MM.1S (cell line): Measurements from ENCODE around the gene XBP1.
A peak's percentile ranks its signal among the peaks of the same experiment; 100 is the strongest.

Experiments used
- DNase-seq: peaks from one replicate; pipeline ENCODE4 v3.0.0-alpha.2; 2015
- H2AFZ ChIP-seq: fragments of 300-600 bp; sonication (generic); 2 replicates; pipeline ENCODE4 v1.6.0; 2016; ENCODE audit warnings: antibody characterized with exemption, low read length
- H3F3A ChIP-seq: fragments of 300-600 bp; sonication (generic); 2 replicates; pipeline ENCODE4 v1.6.1; 2016; ENCODE audit warnings: mild to moderate bottlenecking, antibody characterized with exemption, low read length, moderate library complexity, mixed read lengths; ENCODE audit not compliant: insufficient read depth
- H3K27ac ChIP-seq: fragments of 300-600 bp; sonication (generic); 2 replicates; pipeline ENCODE4 v1.5.1; 2016; ENCODE audit warnings: mild to moderate bottlenecking, low read length
- H3K27me3 ChIP-seq: fragments of 300-600 bp; sonication (generic); replicated peaks from 2 replicates; pipeline ENCODE4 v1.6.0; 2016; ENCODE audit warnings: low read length; ENCODE audit not compliant: insufficient read depth
- H3K36me3 ChIP-seq: fragments of 300-600 bp; sonication (generic); replicated peaks from 2 replicates; pipeline ENCODE4 v1.6.1; 2016; ENCODE audit warnings: mild to moderate bottlenecking, low read length, mixed read lengths; ENCODE audit not compliant: insufficient read depth
- H3K4me1 ChIP-seq: fragments of 300-600 bp; sonication (generic); 2 replicates; pipeline ENCODE4 v1.6.1; 2016; ENCODE audit warnings: low read length, mixed read lengths
- H3K4me2 ChIP-seq: fragments of 300-600 bp; sonication (generic); 2 replicates; pipeline ENCODE4 v1.6.0; 2016; ENCODE audit warnings: low read depth, low read length
- H3K4me3 ChIP-seq: fragments of 300-600 bp; sonication (generic); 2 replicates; pipeline ENCODE4 v1.5.1; 2016; ENCODE audit warnings: low read length, mixed read lengths
- H3K79me2 ChIP-seq: fragments of 300-600 bp; sonication (generic); 2 replicates; pipeline ENCODE4 v1.6.1; 2016; ENCODE audit warnings: mixed run types, low read length, mixed read lengths
- H3K9ac ChIP-seq: fragments of 300-600 bp; sonication (generic); 2 replicates; pipeline ENCODE4 v1.6.1; 2016; ENCODE audit warnings: low read length, mixed read lengths
- H3K9me2 ChIP-seq: fragments of 300-600 bp; sonication (generic); replicated peaks from 2 replicates; pipeline ENCODE4 v1.6.1; 2016; ENCODE audit warnings: mild to moderate bottlenecking, low read length, mixed read lengths; ENCODE audit not compliant: insufficient read depth
- H3K9me3 ChIP-seq: fragments of 300-600 bp; sonication (generic); replicated peaks from 2 replicates; pipeline ENCODE4 v1.6.1; 2016; ENCODE audit warnings: mild to moderate bottlenecking, low read length, mixed read lengths; ENCODE audit not compliant: insufficient read depth
- H4K20me1 ChIP-seq: fragments of 300-600 bp; sonication (generic); 2 replicates; pipeline ENCODE4 v1.6.1; 2016; ENCODE audit warnings: mild to moderate bottlenecking, low read length, moderate library complexity, mixed read lengths; ENCODE audit not compliant: insufficient read depth
- CTCF ChIP-seq: fragments of 300-600 bp; sonication (generic); IDR thresholded peaks from 2 replicates; pipeline ENCODE4 v1.5.1; 2016; ENCODE audit warnings: antibody characterized with exemption, low read length, mixed read lengths
- EZH2 ChIP-seq: fragments of 300-600 bp; sonication (generic); optimal IDR thresholded peaks from 2 replicates; pipeline ENCODE3; 2017; ENCODE audit warnings: low read depth, mild to moderate bottlenecking, antibody characterized with exemption, low read length, mixed read lengths
- EZH2phosphoT487 ChIP-seq: fragments of 300-600 bp; sonication (generic); IDR thresholded peaks from 2 replicates; pipeline ENCODE4 v1.6.1; 2018; ENCODE audit warnings: antibody characterized with exemption, low read length

XBP1 gene

GRCh38 chr22:28795932-28796856 lies 4.2 kb downstream of the XBP1 start:
- Histone ChIP-seq H3K4me2 (peak overlapping the region; percentile 80), H3K9me2 (no peaks in the 10 kb centered on the region), H3K27ac (peak overlapping the region; percentile 96), H3K4me3 (peak overlapping the region; percentile 77), H3K27me3 (no peaks in the 10 kb centered on the region), H3F3A (peaks cover 94% of the 10 kb centered on the region), H3K4me1 (peaks cover 49% of the 10 kb centered on the region), H3K79me2 (peaks cover 68% of the 10 kb centered on the region), H2AFZ (no peak overlapping the region), H3K9ac (peak overlapping the region; percentile 100), H3K36me3 (peaks cover 23% of the 10 kb centered on the region), H4K20me1 (peaks cover 17% of the 10 kb centered on the region), H3K9me3 (no peaks in the 10 kb centered on the region)
- peak; percentile 39 for DNase-seq
- no peak for TF ChIP-seq EZH2
- no peak for TF ChIP-seq CTCF
- TF ChIP-seq EZH2phosphoT487 = no peak

- Histone ChIP-seq H3K4me3 (peak overlapping the region; percentile 77), H2AFZ (no peak overlapping the region), H4K20me1 (peaks cover 17% of the 10 kb centered on the region), H3K36me3 (peaks cover 23% of the 10 kb centered on the region), H3K4me1 (peaks cover 59% of the 10 kb centered on the region), H3K79me2 (peaks cover 59% of the 10 kb centered on the region), H3F3A (peaks cover 96% of the 10 kb centered on the region), H3K9me3 (no peaks in the 10 kb centered on the region), H3K9me2 (no peaks in the 10 kb centered on the region), H3K4me2 (peak overlapping the region; percentile 80), H3K27ac (peak overlapping the region; percentile 96), H3K9ac (peak overlapping the region; percentile 100; the same call in 1 of the 2 replicates), H3K27me3 (no peaks in the 10 kb centered on the region)
- no peak for DNase-seq
- TF ChIP-seq EZH2 (no peak), EZH2phosphoT487 (no peak), CTCF (no peak)
These were observed 5.2 kb downstream of the XBP1 start for GRCh38 chr22:28795071-28795693.

GRCh38 chr22:28793976-28794584 lies 6.3 kb downstream of the XBP1 start:
- no peaks in the 10 kb centered on the region for H3K27me3 ChIP-seq
- H3K9me3 ChIP-seq = no peaks in the 10 kb centered on the region
- H3F3A ChIP-seq = peaks cover 89% of the 10 kb centered on the region
- peaks cover 17% of the 10 kb centered on the region for H4K20me1 ChIP-seq
- peak overlapping the region; percentile 96 for H3K27ac ChIP-seq
- no peaks in the 10 kb centered on the region for H3K9me2 ChIP-seq
- no peak overlapping the region for H3K4me3 ChIP-seq
- peaks cover 69% of the 10 kb centered on the region for H3K4me1 ChIP-seq
- peak; percentile 48 for DNase-seq
- peak overlapping the region; percentile 100; the same call in 1 of the 2 replicates for H3K9ac ChIP-seq
- TF ChIP-seq CTCF = no peak
- no peak for TF ChIP-seq EZH2phosphoT487
- H2AFZ ChIP-seq = no peak overlapping the region
- peaks cover 54% of the 10 kb centered on the region for H3K79me2 ChIP-seq
- H3K36me3 ChIP-seq = peaks cover 23% of the 10 kb centered on the region
- peak overlapping the region; percentile 80; the same call in 1 of the 2 replicates for H3K4me2 ChIP-seq
